Loucy (cell line): ENCODE data around the gene CAMTA1.

ENCODE experiments used
- H2AFZ ChIP-seq: fragments of 200-600 bp; sonication (generic); 2 replicates; pipeline ENCODE4 v1.6.0; 2016; ENCODE audit warnings: antibody characterized with exemption, mild to moderate bottlenecking, low read length, moderate library complexity
- H3F3A ChIP-seq: fragments of 200-600 bp; 2 replicates; pipeline ENCODE4 v1.6.0; 2016; ENCODE audit warnings: antibody characterized with exemption, low read depth, mild to moderate bottlenecking
- H3K27me3 ChIP-seq: fragments of 200-600 bp; sonication (generic); 2 replicates; pipeline ENCODE4 v1.6.1; 2014; ENCODE audit warnings: low read length, mild to moderate bottlenecking; ENCODE audit not compliant: insufficient read depth, poor library complexity, severe bottlenecking
- H3K36me3 ChIP-seq: fragments of 200-600 bp; sonication (generic); 2 replicates; pipeline ENCODE4 v1.6.1; 2016; ENCODE audit warnings: low read length; ENCODE audit not compliant: insufficient read depth
- H3K4me1 ChIP-seq: fragments of 200-600 bp; sonication (generic); 2 replicates; pipeline ENCODE4 v1.5.1; 2014; ENCODE audit warnings: low read length, mild to moderate bottlenecking; ENCODE audit not compliant: insufficient read depth, poor library complexity, severe bottlenecking
- H3K4me2 ChIP-seq: fragments of 200-600 bp; sonication (generic); 2 replicates; pipeline ENCODE4 v1.6.0; 2014; ENCODE audit warnings: antibody characterized with exemption, low read length, low read depth, mild to moderate bottlenecking; ENCODE audit not compliant: poor library complexity, severe bottlenecking
- H3K4me3 ChIP-seq: fragments of 200-600 bp; sonication (generic); 2 replicates; pipeline ENCODE4 v1.5.1; 2014; ENCODE audit warnings: low read length, mild to moderate bottlenecking, mixed read lengths; ENCODE audit not compliant: poor library complexity, severe bottlenecking
- H3K79me2 ChIP-seq: fragments of 200-600 bp; sonication (generic); 2 replicates; pipeline ENCODE4 v1.6.1; 2014; ENCODE audit warnings: low read length; ENCODE audit not compliant: insufficient read depth
- H3K9ac ChIP-seq: fragments of 200-600 bp; sonication (generic); 2 replicates; pipeline ENCODE4 v1.6.0; 2014; ENCODE audit warnings: mild to moderate bottlenecking, low read depth, low read length, moderate library complexity; ENCODE audit not compliant: poor library complexity, severe bottlenecking
- H3K9me2 ChIP-seq: fragments of 200-600 bp; sonication (generic); replicated peaks from 2 replicates; pipeline ENCODE4 v1.6.1; 2016; ENCODE audit warnings: low read depth, low read length, mixed read lengths
- H3K9me3 ChIP-seq: fragments of 200-600 bp; sonication (generic); 2 replicates; pipeline ENCODE4 v1.6.1; 2014; ENCODE audit warnings: mild to moderate bottlenecking, antibody characterized with exemption, low read length, low read depth; ENCODE audit not compliant: insufficient read depth
- H4K20me1 ChIP-seq: fragments of 200-600 bp; sonication (generic); 2 replicates; pipeline ENCODE4 v1.6.0; 2014; ENCODE audit warnings: antibody characterized with exemption, low read length, mild to moderate bottlenecking; ENCODE audit not compliant: insufficient read depth, poor library complexity, severe bottlenecking
- EZH2phosphoT487 ChIP-seq: fragments of 200-600 bp; IDR thresholded peaks from 2 replicates; pipeline ENCODE4 v1.6.1; 2018; ENCODE audit warnings: antibody characterized with exemption, mild to moderate bottlenecking, moderate library complexity, borderline replicate concordance
- TF ChIP-seq, protein P1 (sequence below): fragments of 200-600 bp; sonication (generic); conservative IDR thresholded peaks from 2 replicates; pipeline ENCODE4 v1.5.1; 2014; ENCODE audit warnings: mild to moderate bottlenecking, antibody characterized with exemption, low read length

The CAMTA1 gene

DNA sequence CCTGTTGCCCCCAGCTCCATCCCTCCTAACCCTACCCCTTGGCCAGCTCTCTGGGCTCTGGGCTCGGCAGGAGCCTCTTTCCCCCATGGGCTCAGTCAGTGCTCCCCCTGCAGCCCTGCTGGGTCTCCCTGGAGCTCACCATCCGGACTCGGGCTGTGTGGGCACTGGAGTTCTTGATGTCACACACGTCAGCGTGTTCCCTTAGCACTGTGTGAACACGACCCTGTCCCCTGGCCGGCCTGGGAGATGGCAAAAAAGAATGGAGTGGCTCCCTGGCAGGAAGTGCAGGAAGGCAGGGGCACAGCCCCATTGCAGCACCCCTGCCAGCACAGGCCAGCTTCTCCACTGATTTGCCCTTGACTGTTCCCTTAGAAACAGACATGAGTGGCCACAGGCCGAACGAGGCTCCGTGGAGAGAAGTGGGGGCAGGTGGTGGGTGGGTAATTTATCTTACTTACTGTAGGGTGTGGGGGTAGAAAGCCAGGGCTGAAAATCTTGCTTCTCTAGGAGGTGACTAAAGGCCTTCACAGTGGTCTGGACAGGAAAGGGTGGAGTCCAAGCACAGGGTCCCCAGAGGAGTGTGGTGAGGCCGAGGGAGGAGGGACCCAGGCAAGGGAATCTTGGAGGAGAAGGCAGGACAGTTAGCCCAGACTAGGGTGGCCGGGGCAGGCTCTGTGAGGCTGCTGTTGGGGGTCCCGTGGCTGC, 604.1 kb downstream of the CAMTA1 start:
- no peak overlapping the region for H2AFZ ChIP-seq
- TF ChIP-seq, protein P1, sequence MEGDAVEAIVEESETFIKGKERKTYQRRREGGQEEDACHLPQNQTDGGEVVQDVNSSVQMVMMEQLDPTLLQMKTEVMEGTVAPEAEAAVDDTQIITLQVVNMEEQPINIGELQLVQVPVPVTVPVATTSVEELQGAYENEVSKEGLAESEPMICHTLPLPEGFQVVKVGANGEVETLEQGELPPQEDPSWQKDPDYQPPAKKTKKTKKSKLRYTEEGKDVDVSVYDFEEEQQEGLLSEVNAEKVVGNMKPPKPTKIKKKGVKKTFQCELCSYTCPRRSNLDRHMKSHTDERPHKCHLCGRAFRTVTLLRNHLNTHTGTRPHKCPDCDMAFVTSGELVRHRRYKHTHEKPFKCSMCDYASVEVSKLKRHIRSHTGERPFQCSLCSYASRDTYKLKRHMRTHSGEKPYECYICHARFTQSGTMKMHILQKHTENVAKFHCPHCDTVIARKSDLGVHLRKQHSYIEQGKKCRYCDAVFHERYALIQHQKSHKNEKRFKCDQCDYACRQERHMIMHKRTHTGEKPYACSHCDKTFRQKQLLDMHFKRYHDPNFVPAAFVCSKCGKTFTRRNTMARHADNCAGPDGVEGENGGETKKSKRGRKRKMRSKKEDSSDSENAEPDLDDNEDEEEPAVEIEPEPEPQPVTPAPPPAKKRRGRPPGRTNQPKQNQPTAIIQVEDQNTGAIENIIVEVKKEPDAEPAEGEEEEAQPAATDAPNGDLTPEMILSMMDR, result no peak
- TF ChIP-seq EZH2phosphoT487, result no peak
- no peak overlapping the region for H3K4me3 ChIP-seq
- H3K36me3 ChIP-seq, result no peaks in the 10 kb centered on the region
- H4K20me1 ChIP-seq, result no peaks in the 10 kb centered on the region
- no peaks in the 10 kb centered on the region for H3K9me3 ChIP-seq
- no peak overlapping the region for H3K9ac ChIP-seq
- H3K79me2 ChIP-seq, result no peaks in the 10 kb centered on the region
- H3K4me2 ChIP-seq, result no peak overlapping the region
- no peaks in the 10 kb centered on the region for H3K4me1 ChIP-seq
- H3K27me3 ChIP-seq, result no peaks in the 10 kb centered on the region
- H3K9me2 ChIP-seq, result no peaks in the 10 kb centered on the region
- H3F3A ChIP-seq, result no peaks in the 10 kb centered on the region

DNA sequence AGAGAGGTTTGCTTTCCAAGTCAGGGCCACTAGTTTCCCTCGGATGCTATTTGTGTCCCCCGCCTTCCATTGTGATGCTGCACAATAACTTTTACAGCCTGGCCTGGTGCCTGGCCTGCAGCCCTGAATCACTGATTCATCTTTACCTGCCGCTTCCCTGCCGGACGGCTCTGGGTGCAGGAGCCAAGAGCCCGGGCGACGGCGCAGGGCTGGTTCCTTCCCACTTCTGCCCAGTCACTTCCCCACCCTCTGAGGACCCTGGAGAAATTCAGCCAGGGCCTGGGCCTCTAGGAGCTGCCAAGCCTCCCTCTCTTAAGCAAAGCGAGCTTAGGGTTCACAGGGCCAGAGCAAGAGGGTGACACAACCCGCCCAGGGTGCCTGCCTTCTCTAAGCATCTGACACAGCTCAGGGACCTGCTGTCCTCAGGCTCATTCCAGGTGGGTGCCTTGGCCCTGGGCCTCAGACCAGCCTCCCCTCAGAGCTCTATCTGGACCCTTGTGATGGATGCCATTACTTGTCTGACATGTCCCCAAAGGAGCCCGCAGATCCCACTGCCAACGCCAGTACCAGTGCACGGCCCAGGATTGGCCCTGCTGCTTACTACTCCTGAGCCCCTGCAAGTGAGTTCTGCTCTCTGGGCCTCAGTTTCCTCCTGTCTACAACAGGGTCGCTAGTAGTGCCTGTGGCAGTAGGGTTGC, 604.8 kb downstream of the CAMTA1 start:
- no peaks in the 10 kb centered on the region for H4K20me1 ChIP-seq
- no peak overlapping the region for H3K4me3 ChIP-seq
- H3K27me3 ChIP-seq, result no peaks in the 10 kb centered on the region
- no peaks in the 10 kb centered on the region for H3F3A ChIP-seq
- H3K9me3 ChIP-seq, result no peaks in the 10 kb centered on the region
- no peaks in the 10 kb centered on the region for H3K36me3 ChIP-seq
- H2AFZ ChIP-seq, result no peak overlapping the region
- H3K79me2 ChIP-seq, result no peaks in the 10 kb centered on the region
- H3K4me2 ChIP-seq, result no peak overlapping the region
- TF ChIP-seq EZH2phosphoT487, result no peak
- TF ChIP-seq, protein P1, result no peak
- no peak overlapping the region for H3K9ac ChIP-seq
- no peaks in the 10 kb centered on the region for H3K4me1 ChIP-seq
- no peaks in the 10 kb centered on the region for H3K9me2 ChIP-seq

DNA sequence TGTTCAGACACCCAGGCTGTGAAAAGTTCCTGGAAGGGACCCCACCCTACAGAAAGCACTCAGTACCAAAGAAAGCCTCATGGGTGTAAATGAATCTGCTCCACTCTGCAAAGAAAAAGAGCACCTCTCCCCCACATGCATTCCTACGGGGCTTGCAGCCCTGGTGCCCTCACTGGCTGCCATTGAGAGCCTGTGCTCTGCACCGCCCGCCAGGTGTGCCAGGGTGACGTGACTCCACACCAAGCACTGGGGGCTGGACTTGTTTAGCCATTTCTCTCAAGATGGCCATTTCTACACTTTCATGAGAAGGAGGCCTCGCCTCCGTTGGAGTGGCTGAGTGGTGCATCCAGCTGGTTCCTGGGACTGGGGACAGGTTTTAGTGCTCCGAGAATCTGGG, 605.3 kb downstream of the CAMTA1 start:
- no peaks in the 10 kb centered on the region for H3K79me2 ChIP-seq
- H3K9ac ChIP-seq, result no peak overlapping the region
- no peaks in the 10 kb centered on the region for H3K27me3 ChIP-seq
- no peak overlapping the region for H3K4me2 ChIP-seq
- H2AFZ ChIP-seq, result no peak overlapping the region
- no peak overlapping the region for H3K4me3 ChIP-seq
- H3K9me3 ChIP-seq, result 0 out of 2 replicates have a peak, but pooled peaks cover 4% of the 10 kb centered on the region
- TF ChIP-seq, protein P1, result no peak
- no peak for TF ChIP-seq EZH2phosphoT487
- H3K9me2 ChIP-seq, result no peaks in the 10 kb centered on the region
- H4K20me1 ChIP-seq, result no peaks in the 10 kb centered on the region
- no peaks in the 10 kb centered on the region for H3F3A ChIP-seq
- no peaks in the 10 kb centered on the region for H3K36me3 ChIP-seq
- no peaks in the 10 kb centered on the region for H3K4me1 ChIP-seq
